GM08714 (cell line): ENCODE results near the gene ABHD1.
"Not testable (repeated sequence)": the region's sequence is repeated elsewhere in the genome, so short reads cannot be mapped to it uniquely, and the experiment has no call there.

Source experiments
- H3K4me3 ChIP-seq: fragments of 200-500 bp; sonication (Bioruptor generic); 2 replicates; pipeline ENCODE4 v1.5.1; 2014; ENCODE audit warnings: mild to moderate bottlenecking, low read length, inconsistent platforms
- ZNF274 ChIP-seq: IDR thresholded peaks from 2 replicates; pipeline ENCODE4 v1.6.1; 2012; ENCODE audit warnings: mild to moderate bottlenecking, low read depth, low read length

The ABHD1 gene

GRCh38 chr2:27123302-27124150 is at the start of gene ABHD1:
Gene ABHD1, plus strand, starts transcription at chr2:27123815. Its CDS starts 134 bp downstream, at chr2:27123949.
- peak within 1 kb of the TSS; percentile 53; the same call in 1 of the 2 replicates for H3K4me3 ChIP-seq
- no peak for TF ChIP-seq ZNF274

- TF ChIP-seq ZNF274: no peak
- no peak overlapping the region; the same call in 1 of the 2 replicates for H3K4me3 ChIP-seq
These were observed 48.7 kb upstream of the ABHD1 start for GRCh38 chr2:27074738-27075565.

GRCh38 chr2:27075566-27075871 is 48.1 kb upstream of the ABHD1 start:
- H3K4me3 ChIP-seq: not testable (repeated sequence)

DNA sequence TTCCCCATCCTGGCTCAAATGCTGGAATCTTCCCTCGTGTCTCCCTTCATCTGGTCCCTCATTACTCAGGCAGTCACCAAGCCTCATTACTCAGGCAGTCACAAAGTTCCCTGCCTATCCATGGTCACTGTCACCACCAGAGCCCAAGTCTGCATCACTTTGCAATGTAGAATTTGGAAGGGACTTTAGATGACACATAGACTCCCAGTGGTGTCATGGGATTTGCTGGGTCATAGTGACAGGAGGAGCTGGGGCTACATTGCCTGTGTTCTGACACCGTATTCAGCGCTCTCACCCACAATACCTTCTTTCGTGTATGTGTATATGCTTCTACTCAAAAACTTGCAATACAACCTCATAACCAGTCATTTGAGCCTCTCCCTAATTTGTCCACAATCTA is 47.3 kb upstream of the ABHD1 start:
- TF ChIP-seq ZNF274: no peak
- no peak overlapping the region for H3K4me3 ChIP-seq

DNA sequence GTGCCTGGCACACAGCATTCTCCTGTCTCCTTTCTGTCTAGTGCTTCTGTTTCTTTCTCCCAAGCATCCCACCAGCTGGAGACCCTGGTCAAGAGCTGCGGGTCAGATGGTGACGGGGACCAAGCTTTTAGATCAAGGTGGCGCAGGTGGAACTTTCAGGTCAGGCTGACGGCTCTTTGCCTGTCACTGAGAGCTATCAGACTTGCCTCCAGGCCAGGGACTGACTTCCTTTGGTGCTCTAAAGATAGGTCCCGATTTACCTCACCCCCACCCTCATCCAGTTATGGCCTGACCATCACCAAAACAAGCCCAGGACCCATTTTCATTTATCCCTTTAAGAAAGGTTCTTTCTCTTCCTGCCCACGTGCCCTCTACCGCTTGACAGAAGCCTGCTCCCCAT is 46.4 kb upstream of the ABHD1 start:
- TF ChIP-seq ZNF274: no peak
- no peak overlapping the region for H3K4me3 ChIP-seq

- TF ChIP-seq ZNF274: no peak
- H3K4me3 ChIP-seq: peak within 1 kb of the TSS; percentile 64; the same call in 1 of the 2 replicates
These were observed 45.1 kb upstream of the ABHD1 start, which contains the start of gene EMILIN1 for GRCh38 chr2:27078267-27079194. Gene EMILIN1, plus strand, starts transcription at chr2:27078615. Its CDS starts 451 bp downstream, at chr2:27079066.

DNA sequence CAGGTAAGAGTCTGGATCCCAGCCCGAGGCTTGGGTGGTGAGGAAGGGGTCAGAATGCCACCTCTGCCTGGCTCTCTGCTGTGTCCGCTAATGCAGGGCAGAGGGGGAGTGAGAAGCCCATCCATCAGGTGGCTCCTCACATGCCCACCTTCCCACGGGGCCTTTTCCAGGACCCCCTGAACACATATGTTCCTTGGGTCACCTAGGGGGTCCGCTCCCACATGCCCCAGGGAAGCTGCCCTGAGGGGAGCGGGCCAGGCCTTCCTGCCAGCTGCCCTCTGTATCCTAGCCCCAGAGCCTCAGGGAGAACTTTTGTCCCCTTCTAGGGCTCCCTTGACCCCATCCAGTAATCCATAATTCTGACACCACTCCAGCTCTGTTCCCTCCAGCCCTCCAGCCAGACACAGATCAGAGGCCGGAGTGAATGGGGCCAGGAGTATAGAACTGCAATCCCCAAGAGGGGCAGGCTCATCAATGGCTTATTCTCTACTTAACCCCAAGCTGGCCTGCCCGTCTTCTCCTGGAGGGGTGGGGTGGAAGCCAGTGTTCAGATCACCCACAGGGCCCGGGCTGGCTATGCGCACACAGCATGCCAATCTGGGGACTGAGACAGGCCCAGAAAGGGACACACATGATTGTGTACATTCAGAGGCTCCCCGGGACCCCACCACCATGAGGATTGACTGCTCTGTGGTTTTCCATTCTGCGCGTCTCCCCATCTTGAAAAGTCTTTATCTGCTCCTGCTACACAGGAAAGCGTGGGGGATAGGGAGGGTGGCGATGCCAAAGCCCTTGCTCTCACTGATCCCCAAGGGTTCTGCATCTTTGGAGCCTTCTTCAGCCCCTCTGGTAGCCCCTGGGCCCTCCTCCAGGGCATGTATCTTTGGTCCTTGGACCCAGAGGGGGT is 44.1 kb upstream of the ABHD1 start:
- TF ChIP-seq ZNF274: no peak
- H3K4me3 ChIP-seq: peak overlapping the region; percentile 64; the same call in 1 of the 2 replicates

GRCh38 chr2:27080140-27080469 is 43.5 kb upstream of the ABHD1 start:
- peak overlapping the region; percentile 64; the same call in 1 of the 2 replicates for H3K4me3 ChIP-seq
- TF ChIP-seq ZNF274: no peak

DNA sequence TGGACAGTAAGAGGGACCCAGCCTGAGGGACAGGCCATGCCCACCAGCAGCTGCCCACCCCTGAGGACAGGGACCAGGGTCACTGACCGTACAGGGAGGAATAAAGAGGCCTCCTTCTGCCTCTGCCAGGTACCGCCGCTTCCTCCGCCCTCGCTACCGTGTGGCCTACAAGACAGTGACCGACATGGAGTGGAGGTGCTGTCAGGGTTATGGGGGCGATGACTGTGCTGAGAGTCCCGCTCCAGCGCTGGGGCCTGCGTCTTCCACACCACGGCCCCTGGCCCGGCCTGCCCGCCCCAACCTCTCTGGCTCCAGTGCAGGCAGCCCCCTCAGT is 43.0 kb upstream of the ABHD1 start:
- no peak for TF ChIP-seq ZNF274
- peak overlapping the region; percentile 64; the same call in 1 of the 2 replicates for H3K4me3 ChIP-seq

- TF ChIP-seq ZNF274: no peak
- no peak overlapping the region; the same call in 1 of the 2 replicates for H3K4me3 ChIP-seq
These were observed 41.4 kb upstream of the ABHD1 start for GRCh38 chr2:27081984-27082772.

GRCh38 chr2:27082773-27083409 is 40.7 kb upstream of the ABHD1 start:
- no peak for TF ChIP-seq ZNF274
- H3K4me3 ChIP-seq: no peak overlapping the region

- TF ChIP-seq ZNF274: no peak
- H3K4me3 ChIP-seq: no peak overlapping the region
These were observed 40.0 kb upstream of the ABHD1 start for GRCh38 chr2:27083410-27084296.
